ENCODE measurements around the gene MLXIP. TPM values are rescaled to one million over a fixed set of nuclear protein-coding genes. Genes with fewer than 3 reads are reported as not detected.

MLXIP gene
- total and polyA plus RNA-seq, 2 of the 8 experiments (the other 6 are each of a cell fraction or from before 2014, with no cell fraction given) = 5.5 to 40.5 TPM

- Histone ChIP-seq H2AK5ac (ENCODE audit: low read depth, low read length) (no peak overlapping the region), H3K4me1 (replicated peaks in 1 of 4; ENCODE audit: control insufficient read depth in 3 of 4, insufficient read depth in 4 of 4, low read length in 3 of 4) (peaks cover 0 to 4% (median 2%) of the 10 kb centered on the region in 4 experiments; a peak in 3 of 7 replicates), H3K9me3 (ENCODE audit: insufficient read depth in 2 of 2, low read depth in 1 of 2, low read length in 1 of 2) (no peaks in the 10 kb centered on the region), H3K79me1 (ENCODE audit: low read depth, low read length) (no peaks in the 10 kb centered on the region), H2BK15ac (ENCODE audit: low read length) (no peak overlapping the region), H4K91ac (replicated peaks; ENCODE audit: insufficient read length, low read length) (no peak overlapping the region), H3K9ac (replicated peaks in 1 of 4; ENCODE audit: extremely low read depth in 1 of 4, low read depth in 3 of 4, low read length in 3 of 4) (no peak overlapping the region; a peak in 2 of 7 replicates), H3K4me2 (ENCODE audit: insufficient read depth in 1 of 2, low read depth in 2 of 2, low read length in 2 of 2) (no peak overlapping the region), H4K5ac (ENCODE audit: insufficient read length, low read depth, low read length) (no peak overlapping the region), H2BK120ac (replicated peaks; ENCODE audit: low read depth, low read length) (no peak overlapping the region), H3K36me3 (ENCODE audit: control insufficient read depth in 2 of 4, insufficient read depth in 4 of 4, low read length in 3 of 4) (no peaks in the 10 kb centered on the region), H3K79me2 (ENCODE audit: control insufficient read depth in 1 of 2, insufficient read depth in 2 of 2, low read length in 2 of 2) (no peaks in the 10 kb centered on the region), H4K8ac (ENCODE audit: extremely low read depth, insufficient read depth, low read length) (no peak overlapping the region), H3K4ac (replicated peaks; ENCODE audit: insufficient read length, low read depth, low read length) (no peak overlapping the region), H2BK20ac (ENCODE audit: low read length) (no peak overlapping the region), H3K23ac (ENCODE audit: insufficient read length) (no peak overlapping the region), H3K56ac (replicated peaks; ENCODE audit: insufficient read length, low read depth, low read length) (no peak overlapping the region), H3K27me3 (replicated peaks in 1 of 4; ENCODE audit: control insufficient read depth in 3 of 4, extremely low read depth in 1 of 4, insufficient read depth in 3 of 4, low read length in 3 of 4) (peaks cover 0 to 6% (median 2%) of the 10 kb centered on the region in 4 experiments; a peak in 5 of 7 replicates), H2BK5ac (ENCODE audit: low read depth, low read length) (no peak overlapping the region), H2BK12ac (ENCODE audit: low read depth, low read length) (no peak overlapping the region), H2AFZ (ENCODE audit: low read length) (peak overlapping the region; percentile 81), H3K18ac (ENCODE audit: extremely low read depth, low read length) (no peak overlapping the region), H3K23me2 (ENCODE audit: low read depth, low read length) (peaks cover 4% of the 10 kb centered on the region; the same call in 1 of the 2 replicates), H3K14ac (ENCODE audit: insufficient read length) (no peak overlapping the region), H3K4me3 (ENCODE audit: extremely low read depth in 1 of 4, insufficient read depth in 2 of 4, low read depth in 3 of 4, low read length in 4 of 4) (no peak overlapping the region), H3K27ac (ENCODE audit: low read depth, low read length) (no peak overlapping the region), H4K20me1 (replicated peaks in 1 of 2; ENCODE audit: control insufficient read depth in 1 of 2, insufficient read depth in 2 of 2, low read length in 2 of 2) (no peaks in the 10 kb centered on the region)
- DNase-seq (ENCODE audit: low read depth in 1 of 2, low spot score in 2 of 2) (no peak), FAIRE-seq (no peak)
- TF ChIP-seq HDAC6 (IDR thresholded peaks at IDR 0.05; ENCODE audit: low read depth, low read length) = no peak
- no peak for TF ChIP-seq EZH2 (IDR thresholded peaks at IDR 0.05; ENCODE audit: low read depth, low read length, severe bottlenecking)
- no peak for TF ChIP-seq CBX5 (IDR thresholded peaks at IDR 0.05; ENCODE audit: low read depth, low read length)
- no peak for TF ChIP-seq ATF3 (IDR thresholded peaks at IDR 0.05; ENCODE audit: insufficient read depth, low read depth, low read length)
- TF ChIP-seq SRF (IDR thresholded peaks at IDR 0.05; ENCODE audit: low read depth, low read length) = no peak
- no peak for TF ChIP-seq TCF12 (IDR thresholded peaks at IDR 0.05; ENCODE audit: low read depth, low read length)
- WGBS, 2 experiments (ENCODE audit: extremely low coverage in 1 of 2, insufficient coverage in 1 of 2, insufficient read length in 1 of 2, insufficient replicate concordance in 2 of 2, low coverage in 1 of 2, low lambda C conversion rate in 2 of 2, missing lambda C conversion rate in 1 of 2) = 69% methylated on average over 12 of the region's 12 CpGs; no CpG with 5 or more reads in 1 of the 2 experiments
- ChIA-PET CTCF (ENCODE audit: partially characterized antibody) (interaction anchor here (0.6 to 1.6 kb wide), 6 partner anchors 15 to 65 kb away, joined by 3 to 5 read pairs (median 3); no protein-coding TSS in a partner anchor), POLR2A (ENCODE audit: partially characterized antibody) (no interaction called here)
Observed at GRCh38 chr12:122187466-122187865, 108.9 kb downstream of the MLXIP start.
